Breast epithelium (tissue), 4 donors: ENCODE measurements around the gene PLCG2. TPM values are rescaled to one million over a fixed set of nuclear protein-coding genes. Genes with fewer than 3 reads are reported as not detected.

Experiments used
- DNase-seq, 2 donors: peaks; one replicate each; pipeline ENCODE4 v3.0.0-alpha.2; 2019; ENCODE audit warnings: low spot score in 2 of 2
- H3K27ac ChIP-seq, 2 donors: fragments of 200-600 bp; sonication (generic) in 1 of 2; one replicate each; pipeline ENCODE4 v1.5.1; 2016 to 2019; ENCODE audit warnings: mild to moderate bottlenecking in 1 of 2
- H3K27me3 ChIP-seq, 2 donors: fragments of 200-600 bp; sonication (generic) in 1 of 2; one replicate each; pipeline versions ENCODE4 v1.5.1 to v1.6.0; 2017 to 2019; ENCODE audit warnings: control low read depth in 1 of 2, mild to moderate bottlenecking in 1 of 2
- H3K36me3 ChIP-seq: fragments of 200-600 bp; one replicate; pipeline ENCODE4 v1.5.1; 2019
- H3K4me1 ChIP-seq, 2 donors: fragments of 200-600 bp; sonication (generic); one replicate each; pipeline ENCODE4 v1.5.1; 2016 to 2019; ENCODE audit warnings: control low read depth in 1 of 2
- H3K4me3 ChIP-seq, 3 donors: fragments of 200-600 bp; sonication (generic); 1 replicate in 2 of 3; 2 replicates in 1 of 3; pipeline ENCODE4 v1.5.1; 2016 to 2019; ENCODE audit warnings: mild to moderate bottlenecking in 3 of 3, moderate library complexity in 2 of 3
- H3K9me3 ChIP-seq, 2 donors: fragments of 200-600 bp; sonication (generic) in 1 of 2; one replicate each; pipeline ENCODE4 v1.5.1; 2016 to 2019; ENCODE audit warnings: control low read depth in 1 of 2
- CTCF ChIP-seq, 3 donors: fragments of 450-650 bp; IDR thresholded peaks; one replicate each; pipeline ENCODE4 v1.5.1; 2016 to 2017; ENCODE audit warnings: antibody characterized with exemption in 3 of 3, mild to moderate bottlenecking in 3 of 3, moderate library complexity in 3 of 3
- POLR2A ChIP-seq: fragments of 450-650 bp; IDR thresholded peaks from one replicate; pipeline ENCODE4 v1.6.1; 2016; ENCODE audit warnings: antibody characterized with exemption, mild to moderate bottlenecking, moderate library complexity
- POLR2AphosphoS5 ChIP-seq, 3 donors: sonication (generic); formaldehyde crosslinking; IDR thresholded peaks; one replicate each; pipeline ENCODE4 v1.6.1; 2017; ENCODE audit warnings: antibody characterized with exemption in 3 of 3
- intact Hi-C: fragments of 100-400 bp; cut with DNase I; formaldehyde crosslinking; loops from one replicate; pipeline ENCODE4 v1.15.1; 2023; ENCODE audit warnings: low total_unique reads
- total RNA-seq, 3 donors: library from RNA; depleted of rRNA; stranded (reverse); fragments of >200 nt; gene quantifications; one replicate each; pipeline ENCODE4 v1.1.0, GENCODE V29; 2016

The PLCG2 gene
- total RNA-seq, 3 donors from 2014 or later: 14.6 to 24.6 (median 24.3) TPM

GRCh38 chr16:81733295-81733694, 45.8 kb upstream of the PLCG2 start:
- Histone ChIP-seq H3K4me1 (peaks cover 0 to 7% of the 10 kb centered on the region in 2 donors), H3K27ac (no peak overlapping the region), H3K9me3 (no peaks in the 10 kb centered on the region), H3K27me3 (no peaks in the 10 kb centered on the region), H3K4me3 (no peak overlapping the region), H3K36me3 (no peaks in the 10 kb centered on the region)
- intact Hi-C loops: no loop called here
- no peak for DNase-seq
- TF ChIP-seq CTCF (IDR thresholded peaks at IDR 0.05) (no peak), POLR2AphosphoS5 (IDR thresholded peaks at IDR 0.05) (no peak), POLR2A (no peak)

- no peaks in the 10 kb centered on the region for H3K36me3 ChIP-seq
- no peak for DNase-seq
- TF ChIP-seq POLR2AphosphoS5 (IDR thresholded peaks at IDR 0.05) (no peak), CTCF (IDR thresholded peaks at IDR 0.05) (no peak), POLR2A (no peak)
- no peaks in the 10 kb centered on the region for H3K27me3 ChIP-seq
- no peaks in the 10 kb centered on the region for H3K9me3 ChIP-seq
- peaks cover 0 to 7% of the 10 kb centered on the region in 2 donors for H3K4me1 ChIP-seq
- intact Hi-C loops: no loop called here
- H3K4me3 ChIP-seq: no peak overlapping the region
- H3K27ac ChIP-seq: no peak overlapping the region
These were observed 44.3 kb upstream of the PLCG2 start for GRCh38 chr16:81734632-81735434.

- Histone ChIP-seq H3K36me3 (no peaks in the 10 kb centered on the region), H3K4me1 (no peaks in the 10 kb centered on the region), H3K4me3 (peak overlapping the region in 2 of 3 donors; percentile 28 to 50), H3K9me3 (no peaks in the 10 kb centered on the region), H3K27me3 (no peaks in the 10 kb centered on the region), H3K27ac (peak overlapping the region; percentile 85 to 87)
- TF ChIP-seq POLR2AphosphoS5 (IDR thresholded peaks at IDR 0.05): peak in 2 of 3 donors; percentile 22 to 70
- peak; percentile 78 to 96 (median 96) for TF ChIP-seq CTCF (IDR thresholded peaks at IDR 0.05)
- no peak for TF ChIP-seq POLR2A
- peak; percentile 89 to 96 for DNase-seq
- intact Hi-C loops: no loop called here
These were observed 41.1 kb upstream of the PLCG2 start for GRCh38 chr16:81737885-81738536.

GRCh38 chr16:81738783-81739496, 40.2 kb upstream of the PLCG2 start:
- intact Hi-C loops: no loop called here
- Histone ChIP-seq H3K9me3 (no peaks in the 10 kb centered on the region), H3K4me3 (no peak overlapping the region), H3K27ac (no peak overlapping the region), H3K36me3 (no peaks in the 10 kb centered on the region), H3K4me1 (no peaks in the 10 kb centered on the region), H3K27me3 (no peaks in the 10 kb centered on the region)
- TF ChIP-seq POLR2AphosphoS5 (IDR thresholded peaks at IDR 0.05) (no peak), POLR2A (no peak), CTCF (IDR thresholded peaks at IDR 0.05) (no peak)
- DNase-seq: no peak
